22Rv1 (cell line): ENCODE data around the gene PAMR1.

Experiments used
- ZFX ChIP-seq: fragments of 450-650 bp; IDR thresholded peaks from 2 replicates; pipeline ENCODE4 v1.6.1; 2017; ENCODE audit warnings: antibody characterized with exemption, borderline replicate concordance
- TF ChIP-seq, protein P1 (sequence below): fragments of 450-650 bp; IDR thresholded peaks from 2 replicates; pipeline ENCODE4 v1.5.1; 2017; ENCODE audit warnings: mild to moderate bottlenecking

DNA sequence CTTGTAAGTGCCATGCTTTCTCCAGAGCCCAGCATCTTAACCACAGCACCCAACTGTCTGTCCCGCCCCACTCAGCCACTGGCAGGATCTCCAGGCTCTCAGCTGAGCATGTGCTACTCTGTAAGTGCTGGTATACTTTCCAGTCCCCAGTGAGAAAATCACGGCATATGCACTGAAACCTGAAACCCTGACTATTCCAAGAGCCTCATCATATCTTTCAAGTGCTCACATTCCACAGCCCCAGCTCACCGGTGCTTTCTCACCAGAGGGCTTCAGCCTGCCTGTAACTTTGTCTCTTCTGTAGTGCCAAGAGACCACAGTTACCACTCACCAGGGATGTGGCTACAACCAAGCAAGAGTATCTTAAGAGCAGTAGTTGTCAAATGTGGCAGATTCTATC is 24.4 kb upstream of the PAMR1 start:
- TF ChIP-seq, protein P1, sequence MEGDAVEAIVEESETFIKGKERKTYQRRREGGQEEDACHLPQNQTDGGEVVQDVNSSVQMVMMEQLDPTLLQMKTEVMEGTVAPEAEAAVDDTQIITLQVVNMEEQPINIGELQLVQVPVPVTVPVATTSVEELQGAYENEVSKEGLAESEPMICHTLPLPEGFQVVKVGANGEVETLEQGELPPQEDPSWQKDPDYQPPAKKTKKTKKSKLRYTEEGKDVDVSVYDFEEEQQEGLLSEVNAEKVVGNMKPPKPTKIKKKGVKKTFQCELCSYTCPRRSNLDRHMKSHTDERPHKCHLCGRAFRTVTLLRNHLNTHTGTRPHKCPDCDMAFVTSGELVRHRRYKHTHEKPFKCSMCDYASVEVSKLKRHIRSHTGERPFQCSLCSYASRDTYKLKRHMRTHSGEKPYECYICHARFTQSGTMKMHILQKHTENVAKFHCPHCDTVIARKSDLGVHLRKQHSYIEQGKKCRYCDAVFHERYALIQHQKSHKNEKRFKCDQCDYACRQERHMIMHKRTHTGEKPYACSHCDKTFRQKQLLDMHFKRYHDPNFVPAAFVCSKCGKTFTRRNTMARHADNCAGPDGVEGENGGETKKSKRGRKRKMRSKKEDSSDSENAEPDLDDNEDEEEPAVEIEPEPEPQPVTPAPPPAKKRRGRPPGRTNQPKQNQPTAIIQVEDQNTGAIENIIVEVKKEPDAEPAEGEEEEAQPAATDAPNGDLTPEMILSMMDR, result no peak
- no peak for TF ChIP-seq ZFX
